GM21367 (cell line): Measurements from ENCODE around the gene ESR1.
"Not testable (repeated sequence)": the region's sequence is repeated elsewhere in the genome, so short reads cannot be mapped to it uniquely, and the experiment has no call there.

ENCODE experiments used
- ATAC-seq: cut with Tn5 transposase; IDR thresholded peaks from one replicate; pipeline ENCODE4 v1.9.1; 2021; ENCODE audit not compliant: unreplicated experiment

Gene ESR1

GRCh38 chr6:152049502-152049901 is 242.0 kb downstream of the ESR1 start:
- ATAC-seq = no peak

DNA sequence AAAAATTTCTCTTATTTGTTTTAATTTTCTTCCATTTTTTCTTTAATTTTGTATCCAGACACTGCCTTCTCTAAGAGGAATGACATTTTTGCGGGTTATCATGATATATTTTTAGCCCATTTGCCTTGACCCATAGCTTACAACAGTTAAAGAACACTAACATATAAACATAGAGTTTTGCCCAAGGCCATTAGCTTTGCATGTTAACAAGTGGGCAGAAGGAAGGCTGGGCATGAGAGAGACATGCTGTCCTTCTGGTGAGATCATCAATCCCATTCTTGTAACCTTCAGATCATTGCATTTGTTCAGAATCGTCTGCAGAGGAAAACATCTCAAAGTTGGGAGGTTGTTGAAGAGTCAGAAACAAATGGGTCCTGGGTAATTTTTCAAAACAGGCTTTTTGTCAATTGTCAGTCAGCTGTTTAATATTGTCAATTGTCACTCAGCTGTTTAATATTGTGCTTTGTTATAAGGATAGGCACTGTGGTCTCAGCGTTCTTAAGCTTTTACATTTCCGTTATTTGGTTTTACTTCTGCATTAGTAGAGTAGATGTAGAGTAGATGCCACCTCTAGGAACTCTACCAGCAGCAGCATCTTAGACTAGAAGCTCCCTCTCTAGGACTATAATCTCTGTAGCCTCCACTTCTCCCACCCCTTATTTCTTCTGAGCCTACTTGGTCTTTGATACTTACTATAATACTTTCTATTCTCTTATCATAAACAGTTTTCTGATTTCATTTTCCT is 243.1 kb downstream of the ESR1 start:
- ATAC-seq = no peak

GRCh38 chr6:152052061-152052460 is 244.6 kb downstream of the ESR1 start:
- ATAC-seq = no peak

GRCh38 chr6:152053332-152053731 is 245.8 kb downstream of the ESR1 start:
- ATAC-seq = no peak

DNA sequence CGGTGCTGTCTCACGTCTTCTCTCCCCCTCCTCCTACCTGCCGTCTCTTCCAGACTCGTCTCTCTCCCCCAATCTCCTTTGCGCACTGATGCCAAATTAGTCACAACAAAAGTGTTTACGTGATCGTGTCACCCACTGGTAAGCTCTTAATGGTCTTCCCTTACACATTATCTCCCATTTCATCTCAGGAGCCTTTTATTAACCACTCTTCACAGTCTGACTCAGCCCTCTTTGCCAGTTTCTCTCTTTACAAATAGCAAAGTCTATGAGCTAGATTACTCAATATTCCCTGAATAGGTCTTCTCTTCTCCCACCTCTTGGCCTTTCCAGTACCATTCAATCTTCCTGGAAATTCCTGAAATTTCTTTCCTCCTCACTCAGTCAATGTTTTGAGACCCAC is 247.0 kb downstream of the ESR1 start:
- no peak for ATAC-seq

- ATAC-seq = no peak
Observed at GRCh38 chr6:152055517-152055916, 248.0 kb downstream of the ESR1 start.

- ATAC-seq = no peak
Observed at GRCh38 chr6:152057832-152058498, 250.5 kb downstream of the ESR1 start.

DNA sequence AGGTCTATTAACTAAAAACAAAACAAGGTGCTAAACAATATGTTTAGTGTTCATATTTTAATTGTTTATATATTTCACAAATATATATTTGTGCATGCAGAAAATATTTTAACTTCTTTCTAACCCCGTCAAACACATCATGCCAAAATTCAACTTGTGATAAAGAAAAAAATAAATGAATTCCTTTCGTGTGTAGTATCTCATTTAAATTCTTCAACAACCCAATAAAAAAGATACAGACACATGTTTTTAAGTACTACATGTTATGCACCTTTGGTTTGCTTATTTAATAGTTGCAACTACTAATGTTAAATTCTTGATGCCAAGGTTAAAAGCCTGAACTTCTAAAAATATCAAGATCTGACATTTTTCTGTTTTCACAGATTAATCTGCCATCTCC is 252.4 kb downstream of the ESR1 start:
- ATAC-seq = no peak

DNA sequence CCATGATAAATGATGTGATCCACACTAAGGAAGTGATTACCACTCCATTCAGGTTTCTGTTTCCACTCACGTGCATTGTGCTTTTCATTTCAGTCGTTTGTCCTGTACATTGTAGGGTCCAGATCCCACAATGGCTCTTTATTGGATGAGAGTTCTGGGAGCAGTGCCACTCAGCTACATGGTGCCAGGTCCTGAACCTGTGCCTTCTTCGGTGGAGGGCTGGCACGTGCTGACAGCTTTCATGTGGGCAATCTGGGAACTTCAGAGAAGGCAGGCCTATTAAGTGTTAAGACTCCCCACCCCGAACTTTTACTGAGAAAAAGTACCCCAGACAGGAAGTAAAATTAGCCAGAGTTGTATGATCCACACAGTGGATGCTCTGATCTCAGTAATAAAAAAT is 255.0 kb downstream of the ESR1 start:
- ATAC-seq = no peak

DNA sequence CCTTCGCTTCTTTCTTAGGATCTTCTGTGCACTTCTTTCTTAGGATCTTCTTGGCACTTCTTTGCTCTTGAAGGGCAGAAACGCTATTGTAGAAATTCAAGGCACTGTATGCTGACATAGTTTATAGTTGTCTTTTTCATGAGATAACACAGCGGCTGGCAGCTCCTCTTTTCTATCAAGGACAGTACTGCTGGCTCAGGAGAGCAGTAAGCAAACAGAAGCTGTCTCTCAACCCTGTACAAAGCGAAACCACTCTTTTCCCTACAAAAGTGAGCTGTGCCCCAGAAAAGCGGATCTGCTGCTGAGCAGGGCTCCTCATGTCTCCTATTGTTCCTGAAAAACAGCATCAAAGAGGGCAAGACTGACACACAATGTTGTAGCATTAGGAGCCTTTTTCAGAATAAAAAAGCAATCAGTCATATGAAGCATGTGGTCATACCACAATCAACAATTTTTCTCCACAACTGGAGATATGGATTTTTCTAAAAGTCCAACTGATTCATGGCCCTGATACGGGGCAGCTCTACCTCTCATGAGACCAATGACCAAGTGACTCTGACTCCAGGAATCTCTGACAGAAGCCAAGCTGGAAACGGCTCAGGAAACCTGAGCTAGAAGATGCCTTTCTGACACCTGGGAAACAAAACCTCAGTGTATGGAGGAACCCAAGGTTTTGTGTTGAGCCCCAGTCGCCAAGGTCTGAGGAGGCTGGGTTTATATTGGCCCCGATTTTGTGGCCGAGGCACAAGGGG is 255.9 kb downstream of the ESR1 start:
- ATAC-seq = no peak

DNA sequence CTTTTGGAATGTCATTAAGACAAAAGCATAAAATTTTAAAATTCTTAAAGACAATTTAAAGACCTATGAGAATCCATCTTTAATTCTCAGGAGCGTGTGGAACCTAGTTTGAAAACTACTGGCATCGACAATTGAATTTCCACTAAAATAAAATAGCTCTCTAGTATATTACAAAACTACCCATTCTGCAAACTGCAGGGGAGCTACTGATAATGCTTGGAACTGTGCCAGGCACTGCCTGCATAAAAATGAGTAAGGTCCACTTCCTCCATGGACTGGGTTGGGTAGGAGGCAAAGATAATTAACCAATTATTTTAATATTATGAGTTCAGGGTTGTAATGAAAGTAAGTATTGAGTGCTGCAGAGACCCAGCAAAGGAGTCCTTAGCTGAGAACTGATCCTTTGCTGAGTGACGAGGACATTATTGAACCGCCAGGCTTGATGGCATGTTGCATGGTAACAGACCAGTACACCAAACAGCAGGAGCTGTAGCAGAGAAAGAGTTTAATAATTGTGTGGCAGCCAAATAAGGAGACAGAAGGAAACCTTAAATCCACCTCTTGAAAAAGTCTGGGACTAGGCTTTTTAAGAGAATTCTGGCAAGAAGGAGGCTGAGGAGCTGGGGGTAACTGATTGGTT is 261.3 kb downstream of the ESR1 start:
- ATAC-seq = no peak

GRCh38 chr6:152070556-152070955 is 263.1 kb downstream of the ESR1 start:
- ATAC-seq = no peak

GRCh38 chr6:152071318-152071717 is 263.8 kb downstream of the ESR1 start:
- ATAC-seq = no peak

DNA sequence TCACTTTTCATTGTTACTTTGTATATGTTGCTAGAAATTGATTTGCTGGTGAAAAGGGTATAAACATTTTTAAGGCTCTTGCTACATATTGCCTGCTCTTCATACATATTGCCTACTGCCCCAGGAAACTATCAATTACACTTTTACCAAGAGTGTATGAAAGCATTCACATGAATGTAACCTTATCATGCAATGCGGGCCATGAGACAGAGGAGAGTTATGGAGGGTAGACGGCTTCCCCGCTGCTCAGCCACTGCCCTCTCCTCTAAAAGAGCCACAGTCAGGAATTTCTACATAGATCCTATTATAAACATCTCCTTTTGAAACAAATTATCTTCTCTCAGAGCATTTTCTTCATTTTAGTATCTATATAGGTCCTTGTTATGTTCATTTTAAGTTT is 264.4 kb downstream of the ESR1 start:
- ATAC-seq = no peak

DNA sequence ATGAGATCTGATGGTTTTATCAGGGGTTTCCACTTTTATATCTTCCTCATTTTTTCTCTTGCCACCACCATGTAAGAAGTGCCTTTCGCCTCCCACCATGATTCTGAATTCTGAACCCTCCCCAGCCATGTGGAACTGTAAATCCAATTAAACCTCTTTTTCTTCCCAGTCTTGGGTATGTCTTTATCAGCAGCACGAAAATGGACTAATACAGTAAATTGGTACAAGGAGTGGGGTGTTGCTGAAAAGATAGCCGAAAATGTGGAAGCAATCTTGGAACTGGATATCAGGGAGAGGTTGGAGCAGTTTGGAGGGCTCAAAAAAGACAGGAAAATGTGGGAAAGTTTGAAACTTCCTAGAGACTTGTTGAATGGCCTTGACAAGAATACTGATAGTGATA is 268.8 kb downstream of the ESR1 start:
- not testable (repeated sequence) for ATAC-seq

GRCh38 chr6:152078001-152078400 is 270.5 kb downstream of the ESR1 start:
- ATAC-seq = no peak

- ATAC-seq = no peak
Observed at GRCh38 chr6:152078804-152079203, 271.3 kb downstream of the ESR1 start.

GRCh38 chr6:152085451-152085921 is 278.0 kb downstream of the ESR1 start:
- no peak for ATAC-seq

DNA sequence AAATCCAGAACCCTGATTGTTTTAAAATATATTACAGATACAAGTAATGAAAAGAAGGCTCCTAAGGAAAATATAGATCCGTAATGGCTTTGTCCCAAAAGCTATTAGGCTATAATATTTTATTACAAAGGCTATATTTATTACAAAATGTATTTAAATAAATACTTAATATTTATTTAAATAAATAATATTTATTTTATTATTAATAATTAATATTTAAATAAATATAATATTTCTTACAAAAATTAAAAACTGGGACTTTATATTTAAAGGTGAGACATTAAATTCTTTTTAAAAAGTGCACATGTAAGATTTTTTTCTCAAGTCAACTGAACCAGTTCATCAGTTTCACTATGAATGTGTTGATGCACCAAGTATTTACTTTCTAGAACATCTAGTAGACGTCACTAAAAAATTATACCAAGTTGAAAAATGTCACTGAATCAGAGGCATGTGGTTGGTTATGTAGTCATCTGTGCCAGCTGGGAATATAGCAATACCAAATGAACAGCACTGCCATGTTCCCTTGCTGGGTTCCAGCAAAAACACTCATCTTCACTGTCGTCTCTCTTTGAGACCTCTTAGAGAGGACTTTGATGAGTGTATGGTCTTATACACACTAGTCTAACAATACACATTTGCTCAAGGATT is 278.9 kb downstream of the ESR1 start:
- no peak for ATAC-seq

GRCh38 chr6:152087096-152087495 is 279.6 kb downstream of the ESR1 start:
- no peak for ATAC-seq

GRCh38 chr6:152087701-152088100 is 280.2 kb downstream of the ESR1 start:
- no peak for ATAC-seq
